ENCODE measurements around the gene BARD1.

BARD1 gene

DNA sequence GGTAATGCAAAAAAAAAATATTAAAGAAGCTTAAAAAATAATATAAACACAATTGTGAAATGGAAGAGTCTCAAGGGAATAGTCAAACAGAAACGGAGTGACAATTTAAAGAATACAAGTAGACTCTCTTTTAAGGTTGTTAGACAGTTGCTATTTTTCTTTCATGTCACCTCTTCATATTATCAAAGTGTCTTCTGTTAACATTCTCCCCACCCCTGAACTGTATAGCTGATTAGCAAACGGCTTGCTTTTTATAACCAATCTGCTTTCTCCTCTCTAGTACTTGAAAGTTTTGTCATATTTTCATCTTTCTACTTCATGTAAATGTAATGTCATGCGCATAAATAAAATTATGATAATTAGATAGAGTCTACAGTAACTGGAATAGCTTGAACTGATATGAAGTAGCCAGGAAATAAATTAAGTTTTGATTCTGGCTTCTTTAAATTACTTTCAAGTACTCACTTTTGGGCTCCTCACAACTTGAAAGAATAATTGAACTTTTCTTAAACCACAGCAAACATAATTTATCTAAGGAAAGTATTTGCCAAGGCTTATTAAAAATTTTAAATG is 37.0 kb downstream of the BARD1 start:
- Histone ChIP-seq H3K36me3 (ENCODE audit: control insufficient read depth, insufficient read depth, low read length) (peaks cover 44% of the 10 kb centered on the region), H3K4me1 (ENCODE audit: control insufficient read depth, insufficient read depth, low read length, poor library complexity, severe bottlenecking) (no peaks in the 10 kb centered on the region), H3K27ac (ENCODE audit: low read depth, low read length, severe bottlenecking) (no peak overlapping the region), H3K4me3 (ENCODE audit: extremely low read depth, insufficient read depth, low read length, poor library complexity, severe bottlenecking) (no peak overlapping the region), H3K9me3 (ENCODE audit: control insufficient read depth, low read length) (no peaks in the 10 kb centered on the region)
- 100% methylated on average over 1 of the region's 3 CpGs; no CpG with 5 or more reads in 1 of the 2 experiments for WGBS, 2 experiments (ENCODE audit: insufficient coverage in 2 of 2)

- no peak overlapping the region for H3K27ac ChIP-seq (ENCODE audit: low read depth, low read length, severe bottlenecking)
- 93 to 100% methylated on average over 1 to 2 of the region's 2 CpGs for WGBS, 2 experiments (ENCODE audit: insufficient coverage in 2 of 2)
- no peaks in the 10 kb centered on the region for H3K4me1 ChIP-seq (ENCODE audit: control insufficient read depth, insufficient read depth, low read length, poor library complexity, severe bottlenecking)
- peaks cover 19% of the 10 kb centered on the region for H3K36me3 ChIP-seq (ENCODE audit: control insufficient read depth, insufficient read depth, low read length)
- H3K4me3 ChIP-seq (ENCODE audit: extremely low read depth, insufficient read depth, low read length, poor library complexity, severe bottlenecking), result no peak overlapping the region
- no peaks in the 10 kb centered on the region for H3K9me3 ChIP-seq (ENCODE audit: control insufficient read depth, low read length)
These were observed 44.3 kb downstream of the BARD1 start for GRCh38 chr2:214765180-214765579.

GRCh38 chr2:214753455-214753854 is 56.0 kb downstream of the BARD1 start:
- no peaks in the 10 kb centered on the region for H3K4me1 ChIP-seq (ENCODE audit: control insufficient read depth, insufficient read depth, low read length, poor library complexity, severe bottlenecking)
- H3K36me3 ChIP-seq (ENCODE audit: control insufficient read depth, insufficient read depth, low read length), result peaks cover 43% of the 10 kb centered on the region
- H3K9me3 ChIP-seq (ENCODE audit: control insufficient read depth, low read length), result no peaks in the 10 kb centered on the region
- no peak overlapping the region for H3K27ac ChIP-seq (ENCODE audit: low read depth, low read length, severe bottlenecking)
- 67 to 70% methylated on average over 2 of the region's 2 CpGs for WGBS, 2 experiments (ENCODE audit: insufficient coverage in 2 of 2)
- H3K4me3 ChIP-seq (ENCODE audit: extremely low read depth, insufficient read depth, low read length, poor library complexity, severe bottlenecking), result no peak overlapping the region

DNA sequence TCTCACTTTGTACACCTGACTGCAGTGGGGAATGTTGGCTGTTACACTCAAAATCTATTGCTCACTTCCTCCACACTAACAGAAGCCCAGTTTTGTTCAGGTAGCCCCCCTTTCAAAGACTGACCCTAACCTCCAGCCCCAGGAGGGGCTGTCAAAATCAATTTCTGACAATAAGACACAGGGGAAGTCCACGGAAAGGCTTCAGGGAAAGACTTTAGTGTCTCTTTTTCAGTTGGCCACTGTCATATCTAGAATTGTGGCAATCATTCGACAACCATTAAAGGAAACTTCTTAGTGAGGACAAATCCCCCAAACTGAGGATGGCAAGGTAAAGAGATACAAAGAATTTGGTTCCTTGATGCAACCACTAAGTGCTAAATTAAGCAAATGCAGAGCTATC is 59.0 kb downstream of the BARD1 start:
- Histone ChIP-seq H3K27ac (ENCODE audit: low read depth, low read length, severe bottlenecking) (no peak overlapping the region), H3K36me3 (ENCODE audit: control insufficient read depth, insufficient read depth, low read length) (peaks cover 39% of the 10 kb centered on the region), H3K4me1 (ENCODE audit: control insufficient read depth, insufficient read depth, low read length, poor library complexity, severe bottlenecking) (no peaks in the 10 kb centered on the region), H3K9me3 (ENCODE audit: control insufficient read depth, low read length) (no peaks in the 10 kb centered on the region), H3K4me3 (ENCODE audit: extremely low read depth, insufficient read depth, low read length, poor library complexity, severe bottlenecking) (no peak overlapping the region)
- 100% methylated on average over 1 to 2 of the region's 2 CpGs for WGBS, 2 experiments (ENCODE audit: insufficient coverage in 2 of 2)

- Histone ChIP-seq H3K36me3 (ENCODE audit: control insufficient read depth, insufficient read depth, low read length) (peaks cover 47% of the 10 kb centered on the region), H3K27ac (ENCODE audit: low read depth, low read length, severe bottlenecking) (no peak overlapping the region), H3K9me3 (ENCODE audit: control insufficient read depth, low read length) (no peaks in the 10 kb centered on the region), H3K4me1 (ENCODE audit: control insufficient read depth, insufficient read depth, low read length, poor library complexity, severe bottlenecking) (no peaks in the 10 kb centered on the region), H3K4me3 (ENCODE audit: extremely low read depth, insufficient read depth, low read length, poor library complexity, severe bottlenecking) (no peak overlapping the region)
These were observed 61.5 kb downstream of the BARD1 start for GRCh38 chr2:214747992-214748391.

GRCh38 chr2:214742119-214742518 is 67.4 kb downstream of the BARD1 start:
- Histone ChIP-seq H3K4me1 (ENCODE audit: control insufficient read depth, insufficient read depth, low read length, poor library complexity, severe bottlenecking) (no peaks in the 10 kb centered on the region), H3K9me3 (ENCODE audit: control insufficient read depth, low read length) (no peaks in the 10 kb centered on the region), H3K4me3 (ENCODE audit: extremely low read depth, insufficient read depth, low read length, poor library complexity, severe bottlenecking) (no peak overlapping the region), H3K27ac (ENCODE audit: low read depth, low read length, severe bottlenecking) (no peak overlapping the region), H3K36me3 (ENCODE audit: control insufficient read depth, insufficient read depth, low read length) (peaks cover 22% of the 10 kb centered on the region)
- WGBS, 2 experiments (ENCODE audit: insufficient coverage in 2 of 2), result no CpG with 5 or more reads among the region's 1 CpG

DNA sequence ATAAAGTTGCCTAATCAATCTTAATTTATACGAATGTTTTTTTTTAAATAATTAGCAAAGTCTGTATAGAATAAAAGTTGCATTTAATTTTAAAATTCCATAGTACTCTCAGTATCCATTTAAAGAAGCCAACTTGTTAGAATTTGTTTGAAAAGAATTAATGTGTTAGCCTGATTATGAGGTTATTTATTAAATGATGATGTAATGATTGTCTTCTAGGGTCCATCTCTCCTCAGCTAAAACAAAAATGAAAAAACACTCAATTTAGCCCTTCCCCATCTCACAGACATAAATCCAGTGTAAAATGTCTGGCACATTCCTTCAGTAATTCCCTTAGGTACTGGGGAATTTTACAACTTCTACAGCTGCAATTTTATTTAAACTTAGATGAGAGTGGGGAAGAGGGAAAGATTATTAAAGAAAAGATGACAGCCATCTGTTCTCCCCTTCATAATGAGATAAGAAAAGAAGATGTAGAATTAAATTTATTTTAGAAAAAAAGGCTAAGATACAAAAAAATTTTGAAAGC is 68.6 kb downstream of the BARD1 start:
- Histone ChIP-seq H3K9me3 (ENCODE audit: control insufficient read depth, low read length) (no peaks in the 10 kb centered on the region), H3K27ac (ENCODE audit: low read depth, low read length, severe bottlenecking) (no peak overlapping the region), H3K4me1 (ENCODE audit: control insufficient read depth, insufficient read depth, low read length, poor library complexity, severe bottlenecking) (no peaks in the 10 kb centered on the region), H3K36me3 (ENCODE audit: control insufficient read depth, insufficient read depth, low read length) (peaks cover 22% of the 10 kb centered on the region), H3K4me3 (ENCODE audit: extremely low read depth, insufficient read depth, low read length, poor library complexity, severe bottlenecking) (no peak overlapping the region)
- WGBS, 2 experiments (ENCODE audit: insufficient coverage in 2 of 2), result no CpG with 5 or more reads among the region's 1 CpG

- Histone ChIP-seq H3K9me3 (ENCODE audit: control insufficient read depth, low read length) (no peaks in the 10 kb centered on the region), H3K36me3 (ENCODE audit: control insufficient read depth, insufficient read depth, low read length) (peaks cover 4% of the 10 kb centered on the region), H3K27ac (ENCODE audit: low read depth, low read length, severe bottlenecking) (no peak overlapping the region), H3K4me3 (ENCODE audit: extremely low read depth, insufficient read depth, low read length, poor library complexity, severe bottlenecking) (no peak overlapping the region), H3K4me1 (ENCODE audit: control insufficient read depth, insufficient read depth, low read length, poor library complexity, severe bottlenecking) (no peaks in the 10 kb centered on the region)
- 100% methylated on average over 1 of the region's 3 CpGs; no CpG with 5 or more reads in 1 of the 2 experiments for WGBS, 2 experiments (ENCODE audit: insufficient coverage in 2 of 2)
These were observed 72.3 kb downstream of the BARD1 start for GRCh38 chr2:214737188-214737587.

DNA sequence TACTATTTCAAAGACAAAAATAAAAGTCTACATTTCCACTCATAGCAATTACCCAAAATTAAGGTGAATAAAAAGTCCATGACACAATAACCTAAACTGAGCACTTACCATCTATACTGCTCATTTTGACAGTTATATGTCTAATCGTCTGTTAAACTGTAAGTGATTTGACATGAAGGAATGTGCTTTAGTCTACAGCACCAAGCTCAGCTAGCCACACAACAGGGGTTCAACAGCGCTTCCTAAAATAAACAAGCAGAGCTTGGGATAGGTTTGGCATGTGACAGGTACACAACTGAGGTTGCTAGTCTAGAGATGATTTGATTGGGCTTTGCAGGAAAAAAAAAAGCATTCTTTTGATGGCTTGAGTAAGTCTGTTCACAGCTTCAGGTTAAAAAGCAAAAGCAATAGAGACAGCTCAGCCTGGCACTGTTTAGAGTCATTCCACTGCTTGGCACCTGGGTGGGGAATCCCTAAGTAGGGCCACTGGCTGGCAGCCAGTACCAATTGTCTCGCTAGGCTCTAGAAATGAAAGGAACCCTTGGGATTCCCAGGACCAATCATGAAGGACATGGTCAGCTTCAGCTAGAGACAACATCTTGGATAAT is 78.6 kb downstream of the BARD1 start:
- Histone ChIP-seq H3K9me3 (ENCODE audit: control insufficient read depth, low read length) (no peaks in the 10 kb centered on the region), H3K4me3 (ENCODE audit: extremely low read depth, insufficient read depth, low read length, poor library complexity, severe bottlenecking) (no peak overlapping the region), H3K36me3 (ENCODE audit: control insufficient read depth, insufficient read depth, low read length) (peaks cover 23% of the 10 kb centered on the region), H3K4me1 (ENCODE audit: control insufficient read depth, insufficient read depth, low read length, poor library complexity, severe bottlenecking) (no peaks in the 10 kb centered on the region), H3K27ac (ENCODE audit: low read depth, low read length, severe bottlenecking) (no peak overlapping the region)
- WGBS, 2 experiments (ENCODE audit: insufficient coverage in 2 of 2), result 88 to 93% methylated on average over 2 of the region's 3 CpGs

GRCh38 chr2:214730248-214730647 is 79.2 kb downstream of the BARD1 start:
- Histone ChIP-seq H3K4me1 (ENCODE audit: control insufficient read depth, insufficient read depth, low read length, poor library complexity, severe bottlenecking) (no peaks in the 10 kb centered on the region), H3K4me3 (ENCODE audit: extremely low read depth, insufficient read depth, low read length, poor library complexity, severe bottlenecking) (no peak overlapping the region), H3K36me3 (ENCODE audit: control insufficient read depth, insufficient read depth, low read length) (peaks cover 23% of the 10 kb centered on the region), H3K9me3 (ENCODE audit: control insufficient read depth, low read length) (no peaks in the 10 kb centered on the region), H3K27ac (ENCODE audit: low read depth, low read length, severe bottlenecking) (no peak overlapping the region)
- 92 to 100% methylated on average over 2 of the region's 3 CpGs for WGBS, 2 experiments (ENCODE audit: insufficient coverage in 2 of 2)

GRCh38 chr2:214724741-214725140 is 84.7 kb downstream of the BARD1 start:
- Histone ChIP-seq H3K4me3 (ENCODE audit: extremely low read depth, insufficient read depth, low read length, poor library complexity, severe bottlenecking) (no peak overlapping the region), H3K4me1 (ENCODE audit: control insufficient read depth, insufficient read depth, low read length, poor library complexity, severe bottlenecking) (no peaks in the 10 kb centered on the region), H3K9me3 (ENCODE audit: control insufficient read depth, low read length) (no peaks in the 10 kb centered on the region), H3K27ac (ENCODE audit: low read depth, low read length, severe bottlenecking) (no peak overlapping the region), H3K36me3 (ENCODE audit: control insufficient read depth, insufficient read depth, low read length) (peaks cover 15% of the 10 kb centered on the region)
- 100% methylated on average over 1 of the region's 1 CpG for WGBS, 2 experiments (ENCODE audit: insufficient coverage in 2 of 2)

All from mesodermal cell (in vitro differentiated cells).